ENCODE data around the gene SEC24B.

The SEC24B gene

GRCh38 chr4:109589119-109589518, 155.5 kb downstream of the SEC24B start:
- DNase-seq = no peak

GRCh38 chr4:109589605-109590004, 156.0 kb downstream of the SEC24B start:
- no peak for DNase-seq

Measured in NCI-H526 (cell line).